Activated T-cell treated with anti-CD3 and anti-CD28 coated beads for 24 hours (primary cell): Measurements from ENCODE around the gene KIF17.
"Not testable (repeated sequence)": the region's sequence is repeated elsewhere in the genome, so short reads cannot be mapped to it uniquely, and the experiment has no call there.

Source experiments
- DNase-seq: peaks from one replicate; pipeline ENCODE4 v3.0.0-alpha.2; 2020; ENCODE audit warnings: low read depth

KIF17 gene

GRCh38 chr1:20727746-20728316, 10.0 kb upstream of the KIF17 start:
- no peak for DNase-seq

- no peak for DNase-seq
These were observed 9.3 kb upstream of the KIF17 start for GRCh38 chr1:20726932-20727745.

GRCh38 chr1:20726118-20726911, 8.5 kb upstream of the KIF17 start:
- DNase-seq, result no peak

GRCh38 chr1:20725189-20726117, 7.6 kb upstream of the KIF17 start:
- no peak for DNase-seq

- no peak for DNase-seq
These were observed 6.8 kb upstream of the KIF17 start for GRCh38 chr1:20724364-20725188.

GRCh38 chr1:20723537-20724363, 5.9 kb upstream of the KIF17 start:
- no peak for DNase-seq

GRCh38 chr1:20723159-20723536, 5.3 kb upstream of the KIF17 start:
- DNase-seq, result no peak

- DNase-seq, result no peak
These were observed 3.6 kb upstream of the KIF17 start for GRCh38 chr1:20721117-20722061.

- no peak for DNase-seq
These were observed 2.9 kb upstream of the KIF17 start for GRCh38 chr1:20720631-20721091.

- DNase-seq, result no peak
These were observed 2.2 kb upstream of the KIF17 start for GRCh38 chr1:20719871-20720620.

- no peak for DNase-seq
These were observed 1.5 kb upstream of the KIF17 start for GRCh38 chr1:20719261-20719660.

- DNase-seq, result not testable (repeated sequence)
These were observed 606 bp upstream of the KIF17 start for GRCh38 chr1:20718343-20718882.

GRCh38 chr1:20716232-20716631, 1.6 kb downstream of the KIF17 start:
- no peak for DNase-seq

GRCh38 chr1:20715406-20715805, 2.4 kb downstream of the KIF17 start:
- no peak for DNase-seq

- no peak for DNase-seq
These were observed 4.4 kb downstream of the KIF17 start for GRCh38 chr1:20713440-20713839.

GRCh38 chr1:20712215-20712577, 5.6 kb downstream of the KIF17 start:
- DNase-seq, result no peak

- DNase-seq, result no peak
These were observed 6.3 kb downstream of the KIF17 start for GRCh38 chr1:20711285-20712214.
